HEK293 (cell line): ENCODE results near the gene OSBPL10.

ENCODE experiments used
- CTCF ChIA-PET: fragments of 350-600 bp; formaldehyde crosslinking; extraction: SDS; loops from one replicate; lab custom pipeline; 2021; ENCODE audit warnings: antibody characterized with exemption; lab: Yijun Ruan, JAX
- POLR2A ChIA-PET: fragments of 300-600 bp; formaldehyde crosslinking; extraction: SDS; loops from one replicate; lab custom pipeline; 2020; ENCODE audit warnings: antibody characterized with exemption, inconsistent platforms; lab: Yijun Ruan, JAX
- H3K27ac ChIP-seq: fragments of 200-500 bp; sonication (Bioruptor generic); 2 replicates; pipeline ENCODE4 v1.5.1; 2014; ENCODE audit warnings: low read depth, low read length, control low read depth, inconsistent platforms; ENCODE audit errors: extremely low read depth
- H3K36me3 ChIP-seq, 2 experiments: fragments of 200-500 bp in 1 of 2; sonication (Bioruptor generic) in 1 of 2; 1 replicate in 1 of 2; 2 replicates in 1 of 2; pipeline ENCODE4 v1.5.1; 2014 to 2017; ENCODE audit warnings: inconsistent platforms in 2 of 2, low read length in 2 of 2; ENCODE audit not compliant: control insufficient read depth in 2 of 2, insufficient read depth in 1 of 2
- H3K4me1 ChIP-seq: fragments of 200-500 bp; sonication (Bioruptor generic); 2 replicates; pipeline ENCODE4 v1.5.1; 2014; ENCODE audit warnings: mild to moderate bottlenecking, low read length, inconsistent platforms; ENCODE audit not compliant: control insufficient read depth, insufficient read depth
- H3K4me3 ChIP-seq: 2 replicates; pipeline ENCODE4 v1.5.1; 2011; ENCODE audit warnings: low read depth, mild to moderate bottlenecking, control low read depth, low read length, moderate library complexity
- H3K9me3 ChIP-seq: fragments of 200-500 bp; sonication (Bioruptor generic); 2 replicates; pipeline ENCODE4 v1.5.1; 2014; ENCODE audit warnings: low read depth, low read length, inconsistent platforms; ENCODE audit not compliant: control insufficient read depth, insufficient read depth
- BCL11A ChIP-seq: fragments of 450-650 bp; formaldehyde crosslinking; IDR thresholded peaks from 2 replicates; pipeline ENCODE4 v1.5.1; 2016; ENCODE audit warnings: low read depth, missing biosample characterization, missing genetic modification characterization
- GLIS2 ChIP-seq: fragments of 450-650 bp; formaldehyde crosslinking; IDR thresholded peaks from 2 replicates; pipeline ENCODE4 v1.5.1; 2016; ENCODE audit warnings: missing biosample characterization, missing genetic modification characterization
- HIC1 ChIP-seq: fragments of 450-650 bp; formaldehyde crosslinking; IDR thresholded peaks from 2 replicates; pipeline ENCODE4 v1.5.1; 2016; ENCODE audit warnings: missing biosample characterization, missing genetic modification characterization
- HOXD13 ChIP-seq: sonication (generic); formaldehyde crosslinking; IDR thresholded peaks from 2 replicates; pipeline ENCODE4 v1.8.0; 2022; ENCODE audit warnings: missing genetic modification reagents, borderline replicate concordance
- REST ChIP-seq: fragments of 450-650 bp; formaldehyde crosslinking; IDR thresholded peaks from 2 replicates; pipeline ENCODE4 v1.5.1; 2016; ENCODE audit warnings: missing biosample characterization, missing genetic modification characterization
- SP3 ChIP-seq: fragments of 450-650 bp; formaldehyde crosslinking; IDR thresholded peaks from 2 replicates; pipeline ENCODE4 v1.5.1; 2016; ENCODE audit warnings: missing biosample characterization, missing genetic modification characterization
- TRIM28 ChIP-seq: IDR thresholded peaks from 2 replicates; pipeline ENCODE4 v1.6.1; 2011; ENCODE audit warnings: low read length, control low read depth, borderline replicate concordance
- ZFP37 ChIP-seq: fragments of 450-650 bp; formaldehyde crosslinking; IDR thresholded peaks from 2 replicates; pipeline ENCODE4 v1.5.1; 2016; ENCODE audit warnings: missing biosample characterization, missing genetic modification characterization
- ZNF138 ChIP-seq: fragments of 450-650 bp; formaldehyde crosslinking; IDR thresholded peaks from 2 replicates; pipeline ENCODE4 v1.5.1; 2016; ENCODE audit warnings: missing biosample characterization, missing genetic modification characterization, borderline replicate concordance
- ZNF211 ChIP-seq: fragments of 450-650 bp; formaldehyde crosslinking; IDR thresholded peaks from 2 replicates; pipeline ENCODE4 v1.5.1; 2016; ENCODE audit warnings: low read depth, missing biosample characterization, missing genetic modification characterization
- ZNF280C ChIP-seq: fragments of 450-650 bp; formaldehyde crosslinking; IDR thresholded peaks from 2 replicates; pipeline ENCODE4 v1.5.1; 2016; ENCODE audit warnings: missing biosample characterization, missing genetic modification characterization
- ZNF350 ChIP-seq: fragments of 450-650 bp; formaldehyde crosslinking; IDR thresholded peaks from 2 replicates; pipeline ENCODE4 v1.5.0; 2017; ENCODE audit warnings: missing biosample characterization, mild to moderate bottlenecking, missing genetic modification characterization
- ZNF398 ChIP-seq: fragments of 450-650 bp; formaldehyde crosslinking; IDR thresholded peaks from 2 replicates; pipeline ENCODE4 v1.5.1; 2017; ENCODE audit warnings: missing biosample characterization, missing genetic modification characterization
- ZNF529 ChIP-seq: fragments of 450-650 bp; formaldehyde crosslinking; IDR thresholded peaks from 2 replicates; pipeline ENCODE4 v1.5.1; 2017; ENCODE audit warnings: missing genetic modification characterization, missing biosample characterization; ENCODE audit not compliant: insufficient replicate concordance
- ZNF555 ChIP-seq: fragments of 450-650 bp; formaldehyde crosslinking; conservative IDR thresholded peaks from 2 replicates; pipeline ENCODE4 v1.5.1; 2017; ENCODE audit warnings: missing biosample characterization, mild to moderate bottlenecking, missing genetic modification characterization, inconsistent platforms
- ZNF560 ChIP-seq: fragments of 450-650 bp; formaldehyde crosslinking; IDR thresholded peaks from 2 replicates; pipeline ENCODE4 v1.5.1; 2017; ENCODE audit warnings: missing biosample characterization, missing genetic modification characterization, borderline replicate concordance
- ZNF561 ChIP-seq: fragments of 450-650 bp; IDR thresholded peaks from 2 replicates; pipeline ENCODE4 v1.5.1; 2018; ENCODE audit warnings: missing biosample characterization, missing genetic modification characterization, borderline replicate concordance
- ZNF596 ChIP-seq: fragments of 450-650 bp; IDR thresholded peaks from 2 replicates; pipeline ENCODE4 v1.5.0; 2018; ENCODE audit warnings: missing biosample characterization, mild to moderate bottlenecking, missing genetic modification characterization, moderate library complexity
- ZNF600 ChIP-seq: fragments of 450-650 bp; formaldehyde crosslinking; IDR thresholded peaks from 2 replicates; pipeline ENCODE4 v1.5.1; 2016; ENCODE audit warnings: missing biosample characterization, missing genetic modification characterization

OSBPL10 gene

GRCh38 chr3:31917303-31918005 is 63.6 kb downstream of the OSBPL10 start (continued):
- no peak for TF ChIP-seq REST (tag by site-specific recombination)
- TF ChIP-seq ZNF398: no peak
- TF ChIP-seq ZNF561 (tag by site-specific recombination): no peak

GRCh38 chr3:31911643-31912042 is 69.4 kb downstream of the OSBPL10 start:
- TF ChIP-seq ZNF138 (tag by site-specific recombination) (no peak), ZNF350 (tag by site-specific recombination) (no peak), TRIM28 (no peak)
- H3K4me3 ChIP-seq: no peak overlapping the region
- no peaks in the 10 kb centered on the region for H3K36me3 ChIP-seq
- H3K27ac ChIP-seq: no peak overlapping the region
- no peaks in the 10 kb centered on the region for H3K4me1 ChIP-seq
- no peaks in the 10 kb centered on the region for H3K9me3 ChIP-seq
- ChIA-PET POLR2A (no interaction called here), CTCF (interaction anchor here (0.7 kb wide), 1 partner anchor 22 kb away, joined by 4 read pairs; no protein-coding TSS in a partner anchor)

- Histone ChIP-seq H3K36me3 (no peaks in the 10 kb centered on the region), H3K4me1 (no peaks in the 10 kb centered on the region), H3K27ac (no peak overlapping the region), H3K4me3 (no peak overlapping the region), H3K9me3 (no peaks in the 10 kb centered on the region)
- POLR2A ChIA-PET: no interaction called here
- CTCF ChIA-PET: interaction anchor here (0.7 kb wide), 1 partner anchor 21 kb away, joined by 4 read pairs; no protein-coding TSS in a partner anchor
- TF ChIP-seq ZNF561 (tag by site-specific recombination) (no peak), GLIS2 (no peak), HOXD13 (CRISPR knock-in tag) (no peak), ZNF560 (tag by site-specific recombination) (no peak), ZNF529 (tag by site-specific recombination) (no peak), ZNF596 (tag by site-specific recombination) (no peak), ZNF211 (tag by site-specific recombination) (no peak), ZNF350 (tag by site-specific recombination) (no peak), SP3 (tag by site-specific recombination) (no peak), HIC1 (no peak), ZNF600 (tag by site-specific recombination) (no peak), ZNF555 (tag by site-specific recombination) (no peak), ZNF280C (tag by site-specific recombination) (no peak), BCL11A (tag by site-specific recombination) (no peak), ZFP37 (tag by site-specific recombination) (no peak)
Measured at GRCh38 chr3:31911124-31911523, 69.9 kb downstream of the OSBPL10 start.
